Panc1 (cell line): ENCODE data around the gene GMDS. TPM values are rescaled to one million over a fixed set of nuclear protein-coding genes. Genes with fewer than 3 reads are reported as not detected.

Source experiments
- ATAC-seq: fragments of 200-7000 bp; cut with Tn5 transposase; 2 replicates; pipeline ENCODE4 v1.9.1; 2020; ENCODE audit warnings: mild to moderate bottlenecking, moderate library complexity
- BruUV-seq: library from RNA; stranded (reverse); fragments of 400-500 nt; replicated peaks from 2 replicates; lab custom pipeline; 2021; lab: Mats Ljungman, UMichigan
- CTCF ChIA-PET: fragments of 300-600 bp; sonication (Branson Sonifier 250); formaldehyde crosslinking; loops from one replicate; lab custom pipeline; 2022; ENCODE audit warnings: antibody characterized with exemption; lab: Charles Lee
- POLR2A ChIA-PET: fragments of 300-600 bp; sonication (Branson Sonifier 250); formaldehyde crosslinking; loops from one replicate; lab custom pipeline; 2022; ENCODE audit warnings: antibody characterized with exemption; lab: Charles Lee
- DNase-seq: peaks from one replicate; pipeline ENCODE4 v3.0.0-alpha.2; 2010; ENCODE audit warnings: low read depth, low spot score
- H3K27ac ChIP-seq: 2 replicates; pipeline ENCODE4 v1.5.1; 2011; ENCODE audit warnings: mild to moderate bottlenecking, low read length, inconsistent platforms
- H3K27me3 ChIP-seq: fragments of 200-500 bp; sonication (Bioruptor generic); 2 replicates; pipeline ENCODE4 v1.6.0; 2014; ENCODE audit warnings: low read length, inconsistent platforms; ENCODE audit not compliant: control insufficient read depth, insufficient read depth
- H3K36me3 ChIP-seq: fragments of 200-500 bp; sonication (Bioruptor generic); 2 replicates; pipeline ENCODE4 v1.5.1; 2014; ENCODE audit warnings: inconsistent platforms, mild to moderate bottlenecking, low read length, moderate library complexity; ENCODE audit not compliant: control insufficient read depth, insufficient read depth
- H3K4me1 ChIP-seq: 2 replicates; pipeline ENCODE4 v1.5.1; 2011; ENCODE audit warnings: inconsistent platforms, mild to moderate bottlenecking, low read length, moderate library complexity; ENCODE audit not compliant: control insufficient read depth, insufficient read depth
- H3K4me3 ChIP-seq, 2 experiments: 2 replicates each; pipeline ENCODE4 v1.5.1; 2011 to 2012; ENCODE audit warnings: low read depth in 2 of 2, low read length in 2 of 2, mild to moderate bottlenecking in 2 of 2, inconsistent platforms in 1 of 2, moderate library complexity in 1 of 2
- H3K9me3 ChIP-seq: fragments of 200-500 bp; sonication (Bioruptor generic); 2 replicates; pipeline ENCODE4 v1.5.1; 2014; ENCODE audit warnings: low read depth, mild to moderate bottlenecking, inconsistent platforms, low read length, moderate library complexity; ENCODE audit not compliant: control insufficient read depth, insufficient read depth
- POLR2AphosphoS5 ChIP-seq: IDR thresholded peaks from 2 replicates; pipeline ENCODE4 v1.6.1; 2012; ENCODE audit warnings: mild to moderate bottlenecking, low read depth, low read length, moderate library complexity
- SIN3A ChIP-seq: IDR thresholded peaks from 2 replicates; pipeline ENCODE4 v1.6.1; 2012; ENCODE audit warnings: low read depth, mild to moderate bottlenecking, low read length, moderate library complexity, borderline replicate concordance; ENCODE audit not compliant: insufficient read depth
- TCF7L2 ChIP-seq: IDR thresholded peaks from 2 replicates; pipeline ENCODE4 v1.6.1; 2011; ENCODE audit warnings: mild to moderate bottlenecking, low read depth, low read length, inconsistent platforms
- in situ Hi-C: cut with HindIII; loops from 2 replicates; pipeline ENCODE4 v1.10.0; 2016; ENCODE audit warnings: low sequenced_read_pairs, low pct_unique_long_range_greater_than_20kb
- intact Hi-C: fragments of 100-400 bp; cut with micrococcal nuclease; formaldehyde crosslinking; loops from one replicate; pipeline ENCODE4 v1.10.0; 2022; ENCODE audit not compliant: unreplicated experiment
- total RNA-seq: library from RNA; stranded (reverse); gene quantifications from one replicate; pipeline ENCODE4 v1.2.1, GENCODE V29; 2021; ENCODE audit not compliant: unreplicated experiment
- TF ChIP-seq, protein P1 (sequence below): fragments of 450-650 bp; IDR thresholded peaks from 2 replicates; pipeline ENCODE4 v1.5.1; 2017; ENCODE audit warnings: mild to moderate bottlenecking
- TF ChIP-seq, protein P2 (sequence below), 2 experiments: IDR thresholded peaks; 2 replicates each; pipeline ENCODE4 v1.6.1; 2011 to 2012; ENCODE audit warnings: low read depth in 2 of 2, control low read depth in 1 of 2, low read length in 1 of 2, mild to moderate bottlenecking in 1 of 2, moderate library complexity in 1 of 2; ENCODE audit not compliant: insufficient read depth in 1 of 2

The GMDS gene
- total RNA-seq, 1 experiment from 2014 or later = 9.8 TPM

DNA sequence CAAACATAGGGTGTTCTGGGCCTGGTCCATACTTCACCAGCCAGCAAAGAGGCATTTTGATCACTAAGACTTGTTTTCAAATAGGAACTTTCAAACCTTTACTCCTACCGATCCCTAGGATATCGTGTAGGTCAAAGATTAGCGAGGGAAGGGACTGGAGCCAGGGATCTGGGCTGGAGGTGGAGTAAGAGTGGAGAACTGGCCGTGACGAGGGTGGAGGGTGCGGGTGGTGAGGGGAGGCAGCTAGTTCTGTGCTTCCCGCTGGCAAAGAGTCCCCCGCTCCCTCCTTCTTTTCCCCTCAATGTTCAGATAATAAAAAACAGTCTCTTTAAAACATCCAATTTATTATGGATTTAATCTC, 446.5 kb downstream of the GMDS start:
- DNase-seq = no peak
- Histone ChIP-seq H3K4me3 (no peak overlapping the region), H3K9me3 (no peaks in the 10 kb centered on the region), H3K27me3 (no peaks in the 10 kb centered on the region), H3K36me3 (no peaks in the 10 kb centered on the region), H3K4me1 (no peaks in the 10 kb centered on the region), H3K27ac (no peak overlapping the region)
- in situ Hi-C loops (no loop called here), intact Hi-C loops (no loop called here)
- no TSS peak for BruUV-seq
- TF ChIP-seq, protein P1, sequence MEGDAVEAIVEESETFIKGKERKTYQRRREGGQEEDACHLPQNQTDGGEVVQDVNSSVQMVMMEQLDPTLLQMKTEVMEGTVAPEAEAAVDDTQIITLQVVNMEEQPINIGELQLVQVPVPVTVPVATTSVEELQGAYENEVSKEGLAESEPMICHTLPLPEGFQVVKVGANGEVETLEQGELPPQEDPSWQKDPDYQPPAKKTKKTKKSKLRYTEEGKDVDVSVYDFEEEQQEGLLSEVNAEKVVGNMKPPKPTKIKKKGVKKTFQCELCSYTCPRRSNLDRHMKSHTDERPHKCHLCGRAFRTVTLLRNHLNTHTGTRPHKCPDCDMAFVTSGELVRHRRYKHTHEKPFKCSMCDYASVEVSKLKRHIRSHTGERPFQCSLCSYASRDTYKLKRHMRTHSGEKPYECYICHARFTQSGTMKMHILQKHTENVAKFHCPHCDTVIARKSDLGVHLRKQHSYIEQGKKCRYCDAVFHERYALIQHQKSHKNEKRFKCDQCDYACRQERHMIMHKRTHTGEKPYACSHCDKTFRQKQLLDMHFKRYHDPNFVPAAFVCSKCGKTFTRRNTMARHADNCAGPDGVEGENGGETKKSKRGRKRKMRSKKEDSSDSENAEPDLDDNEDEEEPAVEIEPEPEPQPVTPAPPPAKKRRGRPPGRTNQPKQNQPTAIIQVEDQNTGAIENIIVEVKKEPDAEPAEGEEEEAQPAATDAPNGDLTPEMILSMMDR = no peak
- TF ChIP-seq POLR2AphosphoS5 = no peak
- no peak for TF ChIP-seq TCF7L2
- no peak for TF ChIP-seq SIN3A
- TF ChIP-seq, protein P2, sequence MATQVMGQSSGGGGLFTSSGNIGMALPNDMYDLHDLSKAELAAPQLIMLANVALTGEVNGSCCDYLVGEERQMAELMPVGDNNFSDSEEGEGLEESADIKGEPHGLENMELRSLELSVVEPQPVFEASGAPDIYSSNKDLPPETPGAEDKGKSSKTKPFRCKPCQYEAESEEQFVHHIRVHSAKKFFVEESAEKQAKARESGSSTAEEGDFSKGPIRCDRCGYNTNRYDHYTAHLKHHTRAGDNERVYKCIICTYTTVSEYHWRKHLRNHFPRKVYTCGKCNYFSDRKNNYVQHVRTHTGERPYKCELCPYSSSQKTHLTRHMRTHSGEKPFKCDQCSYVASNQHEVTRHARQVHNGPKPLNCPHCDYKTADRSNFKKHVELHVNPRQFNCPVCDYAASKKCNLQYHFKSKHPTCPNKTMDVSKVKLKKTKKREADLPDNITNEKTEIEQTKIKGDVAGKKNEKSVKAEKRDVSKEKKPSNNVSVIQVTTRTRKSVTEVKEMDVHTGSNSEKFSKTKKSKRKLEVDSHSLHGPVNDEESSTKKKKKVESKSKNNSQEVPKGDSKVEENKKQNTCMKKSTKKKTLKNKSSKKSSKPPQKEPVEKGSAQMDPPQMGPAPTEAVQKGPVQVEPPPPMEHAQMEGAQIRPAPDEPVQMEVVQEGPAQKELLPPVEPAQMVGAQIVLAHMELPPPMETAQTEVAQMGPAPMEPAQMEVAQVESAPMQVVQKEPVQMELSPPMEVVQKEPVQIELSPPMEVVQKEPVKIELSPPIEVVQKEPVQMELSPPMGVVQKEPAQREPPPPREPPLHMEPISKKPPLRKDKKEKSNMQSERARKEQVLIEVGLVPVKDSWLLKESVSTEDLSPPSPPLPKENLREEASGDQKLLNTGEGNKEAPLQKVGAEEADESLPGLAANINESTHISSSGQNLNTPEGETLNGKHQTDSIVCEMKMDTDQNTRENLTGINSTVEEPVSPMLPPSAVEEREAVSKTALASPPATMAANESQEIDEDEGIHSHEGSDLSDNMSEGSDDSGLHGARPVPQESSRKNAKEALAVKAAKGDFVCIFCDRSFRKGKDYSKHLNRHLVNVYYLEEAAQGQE (IDR thresholded peaks at IDR 0.05; ENCODE audit: insufficient read depth in 1 of 2, low read depth in 2 of 2, low read length in 1 of 2) = no peak
- POLR2A ChIA-PET = no interaction called here
- ATAC-seq = no peak
- CTCF ChIA-PET = no interaction called here

DNA sequence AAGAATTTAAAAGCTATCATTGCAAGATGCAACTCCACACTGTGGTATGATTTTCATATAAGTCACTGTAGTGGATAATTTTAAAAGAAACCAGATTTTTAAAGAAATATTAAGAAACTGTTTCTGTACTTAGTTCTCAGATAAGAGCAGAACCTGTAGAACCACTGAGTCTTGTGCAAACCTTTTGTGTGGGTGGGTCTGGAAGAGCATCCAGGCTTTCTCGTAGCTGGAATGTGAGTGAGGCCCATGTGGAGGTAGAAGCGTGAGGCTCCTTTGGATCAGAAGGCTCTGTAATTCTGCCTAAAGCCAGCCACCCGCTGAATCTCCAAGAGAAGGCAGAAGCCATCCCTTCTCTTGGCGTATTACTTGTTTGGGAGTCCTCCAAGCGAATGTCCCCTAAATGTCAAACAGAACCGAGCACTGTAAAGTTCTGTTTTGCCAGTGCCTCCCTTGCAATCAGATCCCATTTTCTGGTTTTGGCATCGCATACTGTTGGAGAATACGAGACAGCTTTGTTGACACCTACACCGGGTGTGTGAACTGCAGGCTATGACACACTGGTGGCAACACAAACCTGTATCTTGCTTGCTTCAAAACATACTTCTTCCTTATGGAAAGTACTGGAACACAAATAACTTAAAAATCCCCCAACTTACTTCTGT, 447.0 kb downstream of the GMDS start:
- DNase-seq = no peak
- Histone ChIP-seq H3K4me1 (no peaks in the 10 kb centered on the region), H3K36me3 (no peaks in the 10 kb centered on the region), H3K27ac (no peak overlapping the region), H3K9me3 (no peaks in the 10 kb centered on the region), H3K4me3 (no peak overlapping the region), H3K27me3 (no peaks in the 10 kb centered on the region)
- in situ Hi-C loops = no loop called here
- no peak for ATAC-seq
- CTCF ChIA-PET = no interaction called here
- no TSS peak for BruUV-seq
- TF ChIP-seq, protein P2 (IDR thresholded peaks at IDR 0.05; ENCODE audit: insufficient read depth in 1 of 2, low read depth in 2 of 2, low read length in 1 of 2) = no peak
- TF ChIP-seq TCF7L2 (no peak), SIN3A (no peak), POLR2AphosphoS5 (no peak)
- TF ChIP-seq, protein P1 = no peak
- POLR2A ChIA-PET = no interaction called here
- intact Hi-C loops = no loop called here
